Mesendoderm (in vitro differentiated cells): Measurements from ENCODE around the gene CDK14.

Experiments used
- DNase-seq: peaks from one replicate; pipeline ENCODE4 v3.0.0; 2013
- H2AK5ac ChIP-seq: 2 replicates; pipeline ENCODE4 v1.6.1; 2013; ENCODE audit warnings: low read length, inconsistent platforms
- H2BK120ac ChIP-seq: 2 replicates; pipeline ENCODE4 v1.6.1; 2013; ENCODE audit warnings: low read depth, mild to moderate bottlenecking, low read length, moderate library complexity, mixed read lengths
- H2BK15ac ChIP-seq: replicated peaks from 2 replicates; pipeline ENCODE4 v1.6.1; 2013; ENCODE audit warnings: low read depth, mild to moderate bottlenecking, moderate library complexity
- H2BK5ac ChIP-seq: 2 replicates; pipeline ENCODE4 v1.6.1; 2013; ENCODE audit warnings: low read length, inconsistent platforms
- H3K18ac ChIP-seq: 2 replicates; pipeline ENCODE4 v1.6.1; 2013; ENCODE audit warnings: mild to moderate bottlenecking, low read length, mixed read lengths
- H3K23ac ChIP-seq: one replicate; pipeline ENCODE4 v1.6.1; 2013; ENCODE audit warnings: low read length
- H3K27ac ChIP-seq: 2 replicates; pipeline ENCODE4 v1.5.1; 2013; ENCODE audit warnings: low read depth, mild to moderate bottlenecking, inconsistent platforms, low read length, moderate library complexity
- H3K27me3 ChIP-seq: 2 replicates; pipeline ENCODE4 v1.6.1; 2013; ENCODE audit warnings: low read length, control low read depth, mild to moderate bottlenecking, inconsistent platforms; ENCODE audit not compliant: insufficient read depth, poor library complexity
- H3K36me3 ChIP-seq: 2 replicates; pipeline ENCODE4 v1.6.1; 2013; ENCODE audit warnings: low read length, inconsistent platforms; ENCODE audit not compliant: control insufficient read depth, insufficient read depth
- H3K4ac ChIP-seq: one replicate; pipeline ENCODE4 v1.6.1; 2013; ENCODE audit warnings: low read depth, mild to moderate bottlenecking, low read length, moderate library complexity
- H3K4me1 ChIP-seq: 2 replicates; pipeline ENCODE4 v1.6.1; 2013; ENCODE audit warnings: low read depth, low read length, inconsistent platforms; ENCODE audit not compliant: control insufficient read depth
- H3K4me2 ChIP-seq: 2 replicates; pipeline ENCODE4 v1.6.1; 2013; ENCODE audit warnings: low read length
- H3K4me3 ChIP-seq: 2 replicates; pipeline ENCODE4 v1.5.1; 2013; ENCODE audit warnings: mild to moderate bottlenecking, low read length
- H3K56ac ChIP-seq: one replicate; pipeline ENCODE4 v1.6.1; 2013; ENCODE audit warnings: low read length
- H3K79me1 ChIP-seq: 2 replicates; pipeline ENCODE4 v1.6.1; 2013; ENCODE audit warnings: low read length, inconsistent platforms
- H3K79me2 ChIP-seq: 2 replicates; pipeline ENCODE4 v1.6.1; 2013; ENCODE audit warnings: mild to moderate bottlenecking, low read length; ENCODE audit not compliant: control insufficient read depth, insufficient read depth
- H3K9ac ChIP-seq: 2 replicates; pipeline ENCODE4 v1.6.1; 2013; ENCODE audit warnings: low read length, inconsistent platforms
- H4K5ac ChIP-seq: one replicate; pipeline ENCODE4 v1.6.1; 2013; ENCODE audit warnings: low read length
- H4K8ac ChIP-seq: one replicate; pipeline ENCODE4 v1.6.1; 2013; ENCODE audit warnings: low read depth, mild to moderate bottlenecking, control low read depth, low read length, moderate library complexity
- WGBS: extraction: QIAGEN DNeasy Blood & Tissue Kit; methylation state at CpG from one replicate; pipeline ENCODE4 v1.1.7; 2013; ENCODE audit warnings: low lambda C conversion rate, missing lambda C conversion rate; ENCODE audit not compliant: insufficient coverage; ENCODE audit errors: extremely low coverage; 5-methylcytosine and 5-hydroxymethylcytosine counted together

The CDK14 gene

GRCh38 chr7:90832726-90833125 lies 236.6 kb downstream of the CDK14 start:
- no peak overlapping the region for H4K8ac ChIP-seq
- DNase-seq, result no peak
- H3K4me1 ChIP-seq, result no peaks in the 10 kb centered on the region
- no peak overlapping the region for H4K5ac ChIP-seq
- no peak overlapping the region for H2BK5ac ChIP-seq
- no peak overlapping the region for H3K23ac ChIP-seq
- no peak overlapping the region for H3K4me3 ChIP-seq
- no peak overlapping the region for H3K56ac ChIP-seq
- no CpG with 5 or more reads among the region's 3 CpGs for WGBS
- no peak overlapping the region for H3K9ac ChIP-seq
- no peaks in the 10 kb centered on the region for H3K79me2 ChIP-seq
- H2AK5ac ChIP-seq, result no peak overlapping the region
- H2BK120ac ChIP-seq, result no peak overlapping the region
- H3K4me2 ChIP-seq, result no peak overlapping the region
- no peak overlapping the region for H3K4ac ChIP-seq
- no peaks in the 10 kb centered on the region for H3K27me3 ChIP-seq
- H3K18ac ChIP-seq, result no peak overlapping the region
- no peaks in the 10 kb centered on the region for H3K79me1 ChIP-seq
- H3K27ac ChIP-seq, result no peak overlapping the region
- H3K36me3 ChIP-seq, result no peaks in the 10 kb centered on the region
- no peak overlapping the region for H2BK15ac ChIP-seq

GRCh38 chr7:90833443-90833842 lies 237.3 kb downstream of the CDK14 start:
- DNase-seq, result no peak
- no peak overlapping the region for H2BK120ac ChIP-seq
- H3K18ac ChIP-seq, result no peak overlapping the region
- WGBS, result no CpG with 5 or more reads among the region's 1 CpG
- no peak overlapping the region for H3K4ac ChIP-seq
- no peak overlapping the region for H3K27ac ChIP-seq
- no peak overlapping the region for H3K23ac ChIP-seq
- H2BK15ac ChIP-seq, result no peak overlapping the region
- H3K56ac ChIP-seq, result no peak overlapping the region
- H3K79me2 ChIP-seq, result no peaks in the 10 kb centered on the region
- no peak overlapping the region for H2AK5ac ChIP-seq
- no peak overlapping the region for H3K9ac ChIP-seq
- H3K4me2 ChIP-seq, result no peak overlapping the region
- H3K27me3 ChIP-seq, result no peaks in the 10 kb centered on the region
- no peaks in the 10 kb centered on the region for H3K36me3 ChIP-seq
- no peaks in the 10 kb centered on the region for H3K4me1 ChIP-seq
- H4K5ac ChIP-seq, result no peak overlapping the region
- no peak overlapping the region for H4K8ac ChIP-seq
- no peak overlapping the region for H2BK5ac ChIP-seq
- no peaks in the 10 kb centered on the region for H3K79me1 ChIP-seq
- H3K4me3 ChIP-seq, result no peak overlapping the region

- H3K36me3 ChIP-seq, result no peaks in the 10 kb centered on the region
- H4K8ac ChIP-seq, result no peak overlapping the region
- no peak overlapping the region for H3K18ac ChIP-seq
- no peaks in the 10 kb centered on the region for H3K27me3 ChIP-seq
- no peak for DNase-seq
- no peak overlapping the region for H4K5ac ChIP-seq
- no peak overlapping the region for H3K23ac ChIP-seq
- no peak overlapping the region for H2BK5ac ChIP-seq
- no peak overlapping the region for H3K27ac ChIP-seq
- no peak overlapping the region for H2BK15ac ChIP-seq
- H3K56ac ChIP-seq, result no peak overlapping the region
- H3K4me3 ChIP-seq, result no peak overlapping the region
- H2AK5ac ChIP-seq, result no peak overlapping the region
- no peak overlapping the region for H3K4me2 ChIP-seq
- H3K79me1 ChIP-seq, result no peaks in the 10 kb centered on the region
- no peak overlapping the region for H3K9ac ChIP-seq
- H3K79me2 ChIP-seq, result no peaks in the 10 kb centered on the region
- no peaks in the 10 kb centered on the region for H3K4me1 ChIP-seq
- no peak overlapping the region for H2BK120ac ChIP-seq
- no peak overlapping the region for H3K4ac ChIP-seq
- WGBS, result no CpG with 5 or more reads among the region's 2 CpGs
These were observed 238.7 kb downstream of the CDK14 start for GRCh38 chr7:90834771-90835170.

GRCh38 chr7:90835861-90836260 lies 239.7 kb downstream of the CDK14 start:
- Histone ChIP-seq H2BK15ac (no peak overlapping the region), H3K23ac (no peak overlapping the region), H3K18ac (no peak overlapping the region), H3K79me1 (no peaks in the 10 kb centered on the region), H4K8ac (no peak overlapping the region), H2BK5ac (no peak overlapping the region), H3K56ac (no peak overlapping the region), H3K4ac (no peak overlapping the region), H3K27me3 (no peaks in the 10 kb centered on the region), H3K4me1 (no peaks in the 10 kb centered on the region), H2AK5ac (no peak overlapping the region), H2BK120ac (no peak overlapping the region), H3K4me3 (no peak overlapping the region), H3K27ac (no peak overlapping the region), H3K79me2 (no peaks in the 10 kb centered on the region), H3K4me2 (no peak overlapping the region), H3K36me3 (no peaks in the 10 kb centered on the region), H4K5ac (no peak overlapping the region), H3K9ac (no peak overlapping the region)
- WGBS, result no CpG with 5 or more reads among the region's 1 CpG
- DNase-seq, result no peak

- Histone ChIP-seq H2BK15ac (no peak overlapping the region), H3K79me1 (no peaks in the 10 kb centered on the region), H3K23ac (no peak overlapping the region), H3K9ac (no peak overlapping the region), H3K4me3 (no peak overlapping the region), H3K27me3 (no peaks in the 10 kb centered on the region), H3K4me1 (no peaks in the 10 kb centered on the region), H3K56ac (no peak overlapping the region), H3K79me2 (no peaks in the 10 kb centered on the region), H3K27ac (no peak overlapping the region), H3K4ac (no peak overlapping the region), H3K36me3 (no peaks in the 10 kb centered on the region), H4K5ac (no peak overlapping the region), H2BK120ac (no peak overlapping the region), H4K8ac (no peak overlapping the region), H3K4me2 (no peak overlapping the region), H2AK5ac (no peak overlapping the region), H3K18ac (no peak overlapping the region), H2BK5ac (no peak overlapping the region)
- no CpG with 5 or more reads among the region's 2 CpGs for WGBS
- no peak for DNase-seq
These were observed 240.8 kb downstream of the CDK14 start for GRCh38 chr7:90836937-90837336.

GRCh38 chr7:90838799-90839198 lies 242.7 kb downstream of the CDK14 start:
- H2BK120ac ChIP-seq, result no peak overlapping the region
- no peak overlapping the region for H3K4me3 ChIP-seq
- H4K5ac ChIP-seq, result no peak overlapping the region
- H3K56ac ChIP-seq, result no peak overlapping the region
- H3K4me2 ChIP-seq, result no peak overlapping the region
- no CpG with 5 or more reads among the region's 8 CpGs for WGBS
- H3K23ac ChIP-seq, result no peak overlapping the region
- H2AK5ac ChIP-seq, result no peak overlapping the region
- no peak overlapping the region for H2BK5ac ChIP-seq
- no peaks in the 10 kb centered on the region for H3K27me3 ChIP-seq
- no peak overlapping the region for H3K4ac ChIP-seq
- no peaks in the 10 kb centered on the region for H3K79me2 ChIP-seq
- no peaks in the 10 kb centered on the region for H3K36me3 ChIP-seq
- no peak overlapping the region for H2BK15ac ChIP-seq
- no peak for DNase-seq
- no peak overlapping the region for H3K9ac ChIP-seq
- H4K8ac ChIP-seq, result no peak overlapping the region
- H3K18ac ChIP-seq, result no peak overlapping the region
- H3K4me1 ChIP-seq, result no peaks in the 10 kb centered on the region
- H3K79me1 ChIP-seq, result no peaks in the 10 kb centered on the region
- H3K27ac ChIP-seq, result no peak overlapping the region
